ENCODE data around the gene SERINC2. TPM values are rescaled to one million over a fixed set of nuclear protein-coding genes. Genes with fewer than 3 reads are reported as not detected.

SERINC2 gene
- total and polyA plus RNA-seq, 2 donors (not counting 1 experiment from before 2014, with no cell fraction given): 28.4 to 104 TPM

GRCh38 chr1:31389616-31390015, 23.4 kb upstream of the SERINC2 start:
- H3K27ac ChIP-seq (ENCODE audit: insufficient read depth, low read length): no peak overlapping the region
- no peak for DNase-seq (ENCODE audit: low read depth in 2 of 2)
- H4K20me1 ChIP-seq (ENCODE audit: control insufficient read depth, extremely low read depth, insufficient read depth, low read length): no peaks in the 10 kb centered on the region
- no peak overlapping the region for H3K4me2 ChIP-seq (ENCODE audit: extremely low read depth, insufficient read depth, low read length)
- no peak overlapping the region for H3K9ac ChIP-seq (ENCODE audit: insufficient read depth, low read length)
- no peaks in the 10 kb centered on the region for H3K9me3 ChIP-seq (ENCODE audit: control insufficient read depth, insufficient read depth, low read depth, low read length)
- no peaks in the 10 kb centered on the region for H3K36me3 ChIP-seq (ENCODE audit: control insufficient read depth, insufficient read depth, low read length)
- peaks cover 2% of the 10 kb centered on the region for H3K4me1 ChIP-seq (ENCODE audit: control insufficient read depth, extremely low read depth, insufficient read depth, low read length)
- no peaks in the 10 kb centered on the region for H3K79me2 ChIP-seq (ENCODE audit: control insufficient read depth, insufficient read depth, low read length)
- no peaks in the 10 kb centered on the region for H3K27me3 ChIP-seq (ENCODE audit: control insufficient read depth, insufficient read depth, low read length)
- no peak overlapping the region for H3K4me3 ChIP-seq (replicated peaks in 1 of 4; ENCODE audit: control extremely low read depth in 1 of 4, insufficient read depth in 1 of 4, low read depth in 3 of 4, low read length in 4 of 4)
- TF ChIP-seq CTCF (conservative IDR thresholded peaks at IDR 0.05 in 1 of 2, IDR thresholded peaks at IDR 0.05 in 1 of 2; ENCODE audit: low read depth in 1 of 2, low read length in 2 of 2) (no peak), EZH2 (IDR thresholded peaks at IDR 0.05; ENCODE audit: low read length, missing control alignments) (no peak)
- H2AFZ ChIP-seq (ENCODE audit: low read length): no peak overlapping the region

- Histone ChIP-seq H3K36me3 (ENCODE audit: control insufficient read depth, insufficient read depth, low read length) (no peaks in the 10 kb centered on the region), H2AFZ (ENCODE audit: low read length) (no peak overlapping the region), H3K79me2 (ENCODE audit: control insufficient read depth, insufficient read depth, low read length) (no peaks in the 10 kb centered on the region), H4K20me1 (ENCODE audit: control insufficient read depth, extremely low read depth, insufficient read depth, low read length) (no peaks in the 10 kb centered on the region), H3K27ac (ENCODE audit: insufficient read depth, low read length) (no peak overlapping the region), H3K4me3 (replicated peaks in 1 of 4; ENCODE audit: control extremely low read depth in 1 of 4, insufficient read depth in 1 of 4, low read depth in 3 of 4, low read length in 4 of 4) (no peak overlapping the region), H3K4me2 (ENCODE audit: extremely low read depth, insufficient read depth, low read length) (no peak overlapping the region), H3K27me3 (ENCODE audit: control insufficient read depth, insufficient read depth, low read length) (no peaks in the 10 kb centered on the region), H3K9me3 (ENCODE audit: control insufficient read depth, insufficient read depth, low read depth, low read length) (no peaks in the 10 kb centered on the region), H3K4me1 (ENCODE audit: control insufficient read depth, extremely low read depth, insufficient read depth, low read length) (peaks cover 2% of the 10 kb centered on the region), H3K9ac (ENCODE audit: insufficient read depth, low read length) (no peak overlapping the region)
- TF ChIP-seq EZH2 (IDR thresholded peaks at IDR 0.05; ENCODE audit: low read length, missing control alignments) (no peak), CTCF (conservative IDR thresholded peaks at IDR 0.05 in 1 of 2, IDR thresholded peaks at IDR 0.05 in 1 of 2; ENCODE audit: low read depth in 1 of 2, low read length in 2 of 2) (no peak)
- no peak for DNase-seq (ENCODE audit: low read depth in 2 of 2)
Observed at GRCh38 chr1:31390071-31390470, 22.9 kb upstream of the SERINC2 start.

- H3K27me3 ChIP-seq (ENCODE audit: control insufficient read depth, insufficient read depth, low read length): no peaks in the 10 kb centered on the region
- no peaks in the 10 kb centered on the region for H3K79me2 ChIP-seq (ENCODE audit: control insufficient read depth, insufficient read depth, low read length)
- no peak overlapping the region for H3K9ac ChIP-seq (ENCODE audit: insufficient read depth, low read length)
- no peak overlapping the region for H3K4me2 ChIP-seq (ENCODE audit: extremely low read depth, insufficient read depth, low read length)
- no peak for DNase-seq (ENCODE audit: low read depth in 2 of 2)
- H3K36me3 ChIP-seq (ENCODE audit: control insufficient read depth, insufficient read depth, low read length): no peaks in the 10 kb centered on the region
- no peak overlapping the region for H3K27ac ChIP-seq (ENCODE audit: insufficient read depth, low read length)
- peaks cover 17% of the 10 kb centered on the region for H3K4me1 ChIP-seq (ENCODE audit: control insufficient read depth, extremely low read depth, insufficient read depth, low read length)
- H2AFZ ChIP-seq (ENCODE audit: low read length): no peak overlapping the region
- H3K9me3 ChIP-seq (ENCODE audit: control insufficient read depth, insufficient read depth, low read depth, low read length): no peaks in the 10 kb centered on the region
- no peaks in the 10 kb centered on the region for H4K20me1 ChIP-seq (ENCODE audit: control insufficient read depth, extremely low read depth, insufficient read depth, low read length)
- H3K4me3 ChIP-seq (replicated peaks in 1 of 4; ENCODE audit: control extremely low read depth in 1 of 4, insufficient read depth in 1 of 4, low read depth in 3 of 4, low read length in 4 of 4): no peak overlapping the region
- TF ChIP-seq EZH2 (IDR thresholded peaks at IDR 0.05; ENCODE audit: low read length, missing control alignments): no peak
Observed at GRCh38 chr1:31393463-31393862, 19.6 kb upstream of the SERINC2 start.
